IPS DF 4.7 (cell line): ENCODE measurements around the gene DISC1.
"Not testable (repeated sequence)": the region's sequence is repeated elsewhere in the genome, so short reads cannot be mapped to it uniquely, and the experiment has no call there.

Experiments
- DNase-seq: peaks from one replicate; pipeline ENCODE4 v3.0.0-alpha.2; 2013; ENCODE audit warnings: low spot score; ENCODE audit errors: extremely low read depth

The DISC1 gene

GRCh38 chr1:231667896-231668506 lies 41.4 kb downstream of the DISC1 start:
- DNase-seq: no peak

DNA sequence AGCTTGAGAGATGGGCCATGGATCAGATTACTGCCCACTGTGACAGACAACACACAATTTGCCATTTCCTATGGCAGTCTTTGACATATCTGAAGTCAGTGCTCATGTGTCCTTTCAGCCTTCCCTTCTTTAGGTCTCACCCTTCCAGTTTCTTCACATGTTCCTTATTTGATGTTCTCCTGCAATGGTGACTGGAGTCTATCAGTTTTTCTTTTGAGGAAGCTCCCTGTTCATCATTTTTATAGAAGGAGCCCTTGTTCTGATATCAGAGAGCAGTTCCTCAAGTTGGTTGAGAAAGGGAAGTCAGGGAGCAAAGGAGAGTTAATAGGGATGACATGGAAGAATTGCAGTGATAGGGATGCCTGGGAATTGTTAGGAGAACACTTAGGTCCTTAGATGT lies 42.2 kb downstream of the DISC1 start:
- DNase-seq: no peak

- DNase-seq: not testable (repeated sequence)
These were observed 43.5 kb downstream of the DISC1 start for GRCh38 chr1:231669864-231670621.

- DNase-seq: no peak
These were observed 44.2 kb downstream of the DISC1 start for GRCh38 chr1:231670755-231671154.

- no peak for DNase-seq
These were observed 48.0 kb downstream of the DISC1 start for GRCh38 chr1:231674575-231674974.

DNA sequence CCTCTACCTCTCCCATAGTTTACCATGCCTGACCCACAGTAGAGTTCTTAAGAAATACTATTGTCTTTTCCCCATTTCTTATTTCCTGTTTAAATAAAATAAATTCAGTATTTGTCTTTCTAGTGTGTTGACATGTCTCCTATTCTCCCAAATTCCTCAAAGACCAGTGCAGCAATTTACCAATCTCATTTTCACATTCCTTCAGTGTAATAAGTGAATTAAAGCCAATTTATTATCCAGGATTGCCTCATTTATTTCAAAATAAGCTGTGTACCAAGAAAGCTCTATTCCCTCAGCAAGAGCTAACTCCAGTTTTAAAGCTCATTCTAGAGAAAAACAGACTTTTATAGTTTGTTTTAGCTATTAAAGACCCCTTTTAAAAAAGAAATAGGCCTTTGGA lies 49.9 kb downstream of the DISC1 start:
- DNase-seq: no peak

GRCh38 chr1:231677442-231677841 lies 50.9 kb downstream of the DISC1 start:
- no peak for DNase-seq

GRCh38 chr1:231678011-231678432 lies 51.4 kb downstream of the DISC1 start:
- DNase-seq: no peak

DNA sequence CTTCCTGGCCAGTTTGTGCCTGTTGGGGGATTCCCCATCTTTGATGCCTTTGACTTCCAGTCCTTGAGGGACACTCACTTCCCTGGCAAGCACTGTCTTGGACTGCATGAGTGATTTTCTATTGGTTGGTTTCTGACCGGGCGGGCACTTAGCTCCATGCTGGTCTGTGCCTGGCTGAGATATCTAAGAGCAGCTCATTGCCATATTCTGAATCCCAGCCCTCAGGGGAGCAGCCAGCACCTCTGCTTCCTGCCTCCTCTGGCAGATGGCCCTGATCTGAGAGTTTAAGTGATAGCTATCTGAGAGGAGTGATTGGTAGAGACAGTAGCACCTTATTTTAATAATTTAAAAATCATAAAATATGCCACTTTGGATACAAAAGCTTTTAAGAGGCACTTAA lies 52.5 kb downstream of the DISC1 start:
- DNase-seq: no peak

- DNase-seq: no peak
These were observed 54.4 kb downstream of the DISC1 start for GRCh38 chr1:231681006-231681405.

GRCh38 chr1:231682779-231683178 lies 56.2 kb downstream of the DISC1 start:
- no peak for DNase-seq

GRCh38 chr1:231683439-231684165 lies 57.0 kb downstream of the DISC1 start:
- DNase-seq: no peak

GRCh38 chr1:231684356-231685244 lies 58.0 kb downstream of the DISC1 start:
- DNase-seq: no peak

GRCh38 chr1:231686384-231686783 lies 59.8 kb downstream of the DISC1 start:
- no peak for DNase-seq

- DNase-seq: no peak
These were observed 62.4 kb downstream of the DISC1 start for GRCh38 chr1:231688989-231689388.

- no peak for DNase-seq
These were observed 63.5 kb downstream of the DISC1 start for GRCh38 chr1:231690059-231690458.

GRCh38 chr1:231691618-231692259 lies 65.1 kb downstream of the DISC1 start:
- DNase-seq: no peak

- DNase-seq: no peak
These were observed 66.9 kb downstream of the DISC1 start for GRCh38 chr1:231693361-231694074.

- no peak for DNase-seq
These were observed 67.5 kb downstream of the DISC1 start for GRCh38 chr1:231694075-231694431.

GRCh38 chr1:231694465-231695077 lies 68.0 kb downstream of the DISC1 start:
- no peak for DNase-seq
